Activated CD4-positive, alpha-beta T cell treated with anti-CD3 and anti-CD28 coated beads, Interleukin-2, amount 50 U/mL, for 16 hours (primary cell): ENCODE results near the gene TNFRSF13B.
"Not testable (repeated sequence)": the region's sequence is repeated elsewhere in the genome, so short reads cannot be mapped to it uniquely, and the experiment has no call there.

ENCODE experiments used
- DNase-seq: peaks from one replicate; pipeline ENCODE4 v3.0.0-alpha.2; 2020

Gene TNFRSF13B

GRCh38 chr17:16924696-16925440, 47.0 kb downstream of the TNFRSF13B start:
- no peak for DNase-seq

GRCh38 chr17:16923904-16924695, 47.8 kb downstream of the TNFRSF13B start:
- DNase-seq = no peak

- DNase-seq = no peak
These were observed 48.6 kb downstream of the TNFRSF13B start for GRCh38 chr17:16923097-16923903.

GRCh38 chr17:16922386-16923096, 49.4 kb downstream of the TNFRSF13B start:
- peak; percentile 30 for DNase-seq

GRCh38 chr17:16921451-16921850, 50.5 kb downstream of the TNFRSF13B start:
- not testable (repeated sequence) for DNase-seq

GRCh38 chr17:16920628-16921020, 51.3 kb downstream of the TNFRSF13B start:
- DNase-seq = no peak

GRCh38 chr17:16919663-16920627, 52.0 kb downstream of the TNFRSF13B start:
- DNase-seq = no peak

GRCh38 chr17:16918443-16918842, 53.5 kb downstream of the TNFRSF13B start:
- DNase-seq = no peak

- no peak for DNase-seq
These were observed 54.1 kb downstream of the TNFRSF13B start for GRCh38 chr17:16917671-16918394.

- no peak for DNase-seq
These were observed 55.4 kb downstream of the TNFRSF13B start for GRCh38 chr17:16916557-16916920.

- peak; percentile 24 for DNase-seq
These were observed 56.0 kb downstream of the TNFRSF13B start for GRCh38 chr17:16915752-16916556.

GRCh38 chr17:16913463-16913862, 58.5 kb downstream of the TNFRSF13B start:
- DNase-seq = no peak

- no peak for DNase-seq
These were observed 59.6 kb downstream of the TNFRSF13B start for GRCh38 chr17:16912021-16912962.

GRCh38 chr17:16911141-16911937, 60.6 kb downstream of the TNFRSF13B start:
- no peak for DNase-seq

- no peak for DNase-seq
These were observed 61.6 kb downstream of the TNFRSF13B start for GRCh38 chr17:16910341-16910740.

- DNase-seq = no peak
These were observed 62.3 kb downstream of the TNFRSF13B start for GRCh38 chr17:16909472-16910246.

- DNase-seq = no peak
These were observed 63.6 kb downstream of the TNFRSF13B start for GRCh38 chr17:16908273-16908672.
